ENCODE measurements around the gene MAP1LC3B2.

MAP1LC3B2 gene

DNA sequence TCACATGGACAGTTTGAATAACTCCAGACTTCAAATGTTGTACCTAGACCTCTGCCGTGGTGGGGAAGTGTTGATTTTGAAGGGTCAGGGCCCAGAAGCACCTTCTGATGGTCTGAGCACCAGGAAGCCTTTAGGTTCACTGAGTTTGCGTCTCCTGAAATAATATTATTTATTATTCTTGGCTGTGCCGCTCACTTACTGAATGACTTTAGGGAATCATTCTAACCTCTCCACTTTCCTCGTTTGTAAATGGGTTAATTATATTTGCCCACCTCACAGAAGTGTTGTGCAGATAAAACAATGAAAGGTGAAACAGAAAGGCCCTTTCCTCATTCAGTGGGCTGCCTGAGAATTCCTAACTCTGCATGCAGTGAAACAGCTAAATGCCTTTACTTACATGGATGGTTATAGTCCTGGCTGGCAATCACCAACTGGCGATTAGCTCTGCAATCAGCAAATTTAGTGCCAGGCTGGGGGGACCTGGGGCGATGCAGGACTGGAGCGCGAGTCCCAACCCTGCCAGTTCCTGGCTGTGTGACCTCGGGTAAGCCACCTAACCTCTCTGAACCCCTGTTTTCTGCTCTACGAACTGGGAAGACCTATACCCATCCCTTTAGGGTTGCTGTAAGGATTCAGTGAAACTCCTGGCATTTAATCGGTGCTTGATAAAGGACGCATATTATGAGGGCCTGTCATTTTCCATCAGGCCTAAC is 57.5 kb downstream of the MAP1LC3B2 start:
- no peak for DNase-seq

DNA sequence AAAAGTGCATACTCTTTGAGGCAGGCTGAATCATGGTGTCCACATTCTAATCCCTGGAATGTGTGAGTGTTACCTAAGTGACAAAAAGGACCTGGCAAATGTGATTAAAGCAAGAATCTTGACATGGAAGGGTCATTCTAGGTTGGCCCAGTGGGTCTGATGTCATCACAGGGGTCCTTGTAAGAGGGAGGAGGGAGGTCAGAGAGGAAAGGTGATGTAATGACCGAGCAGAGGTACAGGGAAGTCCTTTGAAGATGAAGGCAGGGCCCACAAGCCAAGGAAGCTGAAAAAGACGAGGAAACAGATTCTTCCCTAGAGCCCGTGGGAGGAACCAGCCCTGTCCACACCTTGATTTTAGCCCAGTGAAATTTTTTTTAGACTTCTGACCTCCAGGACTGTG is 60.1 kb downstream of the MAP1LC3B2 start:
- no peak for DNase-seq

DNA sequence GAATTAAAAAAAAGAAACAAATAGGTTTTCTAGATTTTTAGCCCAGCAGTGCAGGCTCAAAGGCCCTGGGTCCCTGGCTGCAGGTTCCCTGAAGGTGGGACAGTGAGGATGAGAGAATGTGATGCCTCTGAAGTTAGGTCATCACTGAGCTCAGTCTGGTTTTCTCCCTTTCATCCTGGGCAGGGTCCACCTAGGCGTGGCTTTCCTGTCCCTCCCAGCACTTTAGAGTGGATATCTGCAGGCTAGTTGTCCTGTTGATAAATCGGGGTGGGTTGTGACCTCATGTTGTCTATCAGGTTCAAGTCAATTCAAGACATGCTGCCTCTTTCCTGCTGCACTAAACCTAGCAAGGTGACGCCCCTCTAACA is 60.9 kb downstream of the MAP1LC3B2 start:
- no peak for DNase-seq

DNA sequence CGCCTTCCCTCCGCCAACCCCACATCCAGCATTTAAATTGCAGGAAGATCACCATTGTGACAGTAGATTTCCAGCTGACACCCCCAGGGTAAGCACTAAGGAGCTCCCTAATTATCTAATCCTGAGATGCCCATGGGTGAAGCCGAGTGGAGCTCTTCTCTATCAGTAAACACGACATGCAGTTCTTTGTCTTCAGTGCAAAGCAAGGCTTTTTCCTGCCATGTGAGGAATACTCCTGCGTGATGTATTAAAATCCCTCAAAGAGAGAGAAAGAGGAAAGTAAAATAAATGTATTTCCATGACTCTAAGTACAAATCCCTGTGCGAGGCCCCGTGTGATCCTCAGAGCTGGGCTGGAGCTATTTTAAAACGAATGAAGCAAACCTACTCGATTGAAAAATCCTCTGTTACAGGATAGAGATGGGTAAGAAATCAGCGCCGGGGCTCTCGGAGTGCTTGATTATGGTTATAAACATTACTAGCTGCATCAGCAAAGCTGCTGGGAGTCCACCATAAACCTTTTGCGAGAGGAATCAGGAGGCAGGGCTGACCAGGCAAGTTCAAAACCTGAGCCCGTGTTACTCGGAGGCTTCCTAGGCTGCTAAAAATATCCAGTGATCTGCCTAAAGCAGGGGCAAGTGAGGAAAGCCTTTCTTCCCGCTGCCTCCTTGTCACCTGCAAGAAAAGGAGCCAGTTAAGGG is 61.5 kb downstream of the MAP1LC3B2 start:
- no peak for DNase-seq

DNA sequence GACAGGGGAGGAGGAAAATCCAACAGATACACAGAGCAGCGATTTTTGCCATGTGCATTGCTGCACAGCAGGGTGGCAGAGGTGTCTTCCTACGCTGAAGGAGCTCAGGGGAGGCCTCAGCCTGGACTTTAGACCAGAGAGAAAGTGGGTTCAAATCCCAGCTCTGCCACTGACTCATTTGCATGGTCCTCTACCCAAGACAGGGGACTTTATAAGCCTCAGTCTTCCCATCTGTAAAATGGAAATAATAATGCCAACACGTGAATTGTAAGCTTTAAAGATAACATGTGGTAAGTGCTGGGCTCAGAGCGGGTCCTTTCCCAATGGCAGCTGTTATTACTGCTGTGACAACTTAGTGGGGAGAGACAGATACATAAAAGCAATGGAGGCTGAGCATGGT is 62.0 kb downstream of the MAP1LC3B2 start:
- DNase-seq = no peak

DNA sequence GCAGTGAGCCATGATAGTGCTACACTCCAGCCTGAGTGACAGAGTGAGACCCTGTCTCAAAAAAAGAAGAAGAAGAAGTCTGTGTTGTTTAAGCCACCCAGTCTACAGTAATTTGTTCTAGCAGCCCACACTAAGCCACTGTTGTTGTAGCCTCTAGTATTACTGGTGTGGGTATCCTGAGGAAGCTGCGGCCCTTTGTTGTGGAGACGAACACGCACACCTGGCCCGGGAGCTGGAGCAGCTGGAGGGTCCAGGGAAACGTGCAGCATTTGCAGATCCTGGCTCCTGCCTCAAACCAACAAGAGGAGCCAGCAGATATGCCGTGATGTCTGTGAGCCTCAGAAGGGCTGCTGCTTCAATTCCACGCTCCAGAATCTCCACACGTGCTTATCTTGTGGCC is 65.3 kb downstream of the MAP1LC3B2 start:
- no peak for DNase-seq

DNA sequence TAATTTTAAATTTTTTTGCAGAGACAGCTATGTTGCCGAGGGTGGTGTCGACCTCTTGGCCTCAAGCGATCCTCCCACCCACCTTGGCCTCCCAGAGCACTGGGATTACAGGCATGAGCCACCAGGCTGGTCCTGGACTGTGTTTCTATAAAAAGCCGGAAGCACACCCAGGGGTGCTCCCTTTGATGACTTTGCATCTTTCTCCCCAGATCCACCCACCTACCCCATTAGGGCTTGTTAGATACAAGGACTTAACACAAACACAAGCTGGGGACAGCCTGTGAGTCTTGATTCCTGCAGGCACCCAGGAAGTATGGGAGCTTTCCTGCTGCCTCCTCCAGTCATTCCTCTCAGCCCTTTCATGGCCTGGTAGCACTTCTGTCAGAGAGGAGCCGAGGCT is 67.0 kb downstream of the MAP1LC3B2 start:
- no peak for DNase-seq
